HL-60 (cell line): ENCODE results near the gene KMT2C.
"Not testable (repeated sequence)": the region's sequence is repeated elsewhere in the genome, so short reads cannot be mapped to it uniquely, and the experiment has no call there.

ENCODE experiments used
- DNase-seq, 2 experiments: peaks; one replicate each; pipeline ENCODE4 v3.0.0-alpha.2; 2010 to 2020; ENCODE audit warnings: low read depth in 1 of 2, low spot score in 1 of 2
- H3K27ac ChIP-seq: fragments of 250-450 bp; sonication (Bioruptor Pico); replicated peaks from 2 replicates; pipeline ENCODE4 v1.5.1; 2020; ENCODE audit warnings: mild to moderate bottlenecking, moderate library complexity
- H3K27me3 ChIP-seq: fragments of 250-450 bp; sonication (Bioruptor Pico); 2 replicates; pipeline ENCODE4 v1.5.1; 2021; ENCODE audit warnings: mild to moderate bottlenecking, moderate library complexity; ENCODE audit not compliant: insufficient read depth, poor library complexity, severe bottlenecking
- H3K4me3 ChIP-seq: replicated peaks from 2 replicates; pipeline ENCODE4 v1.5.1; 2011; ENCODE audit warnings: mild to moderate bottlenecking, control low read depth, low read length; ENCODE audit not compliant: insufficient read depth
- GABPA ChIP-seq: IDR thresholded peaks from 2 replicates; pipeline ENCODE4 v1.6.1; 2012; ENCODE audit warnings: low read depth
- POLR2AphosphoS5 ChIP-seq: IDR thresholded peaks from 2 replicates; pipeline ENCODE4 v1.6.1; 2012; ENCODE audit warnings: low read depth
- SPI1 ChIP-seq: IDR thresholded peaks from 2 replicates; pipeline ENCODE4 v1.6.1; 2012; ENCODE audit warnings: low read depth, mild to moderate bottlenecking, borderline replicate concordance
- TF ChIP-seq, protein P1 (sequence below): IDR thresholded peaks from one replicate; pipeline ENCODE4 v1.5.1; 2011; ENCODE audit warnings: low read length, control low read depth, inconsistent platforms; ENCODE audit not compliant: insufficient read depth
- TF ChIP-seq, protein P2 (sequence below): IDR thresholded peaks from 2 replicates; pipeline ENCODE4 v1.6.1; 2012; ENCODE audit warnings: low read depth; ENCODE audit not compliant: insufficient replicate concordance

Gene KMT2C

DNA sequence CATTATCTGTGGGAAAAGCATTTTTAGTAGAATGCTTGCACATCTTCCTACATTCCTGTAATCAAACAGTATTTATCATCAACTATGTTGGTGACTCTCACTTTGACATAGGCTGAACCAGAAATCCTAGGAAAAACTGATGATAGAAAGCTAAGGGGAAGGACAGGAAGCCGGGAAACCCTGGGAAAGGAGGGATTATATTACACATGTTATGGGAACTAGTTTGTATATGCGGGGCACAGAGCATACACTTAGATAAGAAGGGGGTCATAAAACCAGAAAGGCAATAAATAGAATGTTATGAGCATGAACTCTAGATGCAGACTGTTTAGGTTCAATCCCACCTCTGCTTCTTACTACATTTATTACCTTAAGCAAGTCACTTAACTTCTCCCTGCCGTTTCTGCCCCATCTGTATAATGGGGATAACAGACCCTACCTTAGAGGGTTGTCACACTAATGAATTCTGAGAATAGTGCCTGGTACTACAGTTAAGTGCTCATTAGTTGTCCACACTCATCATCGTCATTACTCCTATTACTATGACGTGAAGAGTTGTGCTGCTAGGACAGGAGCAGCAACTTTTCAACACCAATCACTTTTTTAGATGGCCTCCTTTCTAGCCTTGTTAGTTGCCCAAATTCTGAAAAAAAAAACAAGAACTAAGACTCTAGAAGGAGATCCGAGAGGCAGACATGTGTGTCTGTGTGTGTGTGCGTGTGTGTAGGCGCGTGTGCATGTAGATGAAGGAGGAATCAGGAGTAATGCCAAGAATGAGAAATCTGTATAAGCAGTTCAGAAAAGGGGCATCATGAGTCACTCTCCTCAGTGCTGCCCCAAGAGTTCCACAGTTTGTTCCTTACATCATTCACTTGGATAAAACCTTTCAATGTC, 52.2 kb downstream of the KMT2C start:
- H3K27me3 ChIP-seq: no peaks in the 10 kb centered on the region
- DNase-seq: no peak
- TF ChIP-seq POLR2AphosphoS5 (no peak), SPI1 (no peak), GABPA (no peak)
- TF ChIP-seq, protein P1, sequence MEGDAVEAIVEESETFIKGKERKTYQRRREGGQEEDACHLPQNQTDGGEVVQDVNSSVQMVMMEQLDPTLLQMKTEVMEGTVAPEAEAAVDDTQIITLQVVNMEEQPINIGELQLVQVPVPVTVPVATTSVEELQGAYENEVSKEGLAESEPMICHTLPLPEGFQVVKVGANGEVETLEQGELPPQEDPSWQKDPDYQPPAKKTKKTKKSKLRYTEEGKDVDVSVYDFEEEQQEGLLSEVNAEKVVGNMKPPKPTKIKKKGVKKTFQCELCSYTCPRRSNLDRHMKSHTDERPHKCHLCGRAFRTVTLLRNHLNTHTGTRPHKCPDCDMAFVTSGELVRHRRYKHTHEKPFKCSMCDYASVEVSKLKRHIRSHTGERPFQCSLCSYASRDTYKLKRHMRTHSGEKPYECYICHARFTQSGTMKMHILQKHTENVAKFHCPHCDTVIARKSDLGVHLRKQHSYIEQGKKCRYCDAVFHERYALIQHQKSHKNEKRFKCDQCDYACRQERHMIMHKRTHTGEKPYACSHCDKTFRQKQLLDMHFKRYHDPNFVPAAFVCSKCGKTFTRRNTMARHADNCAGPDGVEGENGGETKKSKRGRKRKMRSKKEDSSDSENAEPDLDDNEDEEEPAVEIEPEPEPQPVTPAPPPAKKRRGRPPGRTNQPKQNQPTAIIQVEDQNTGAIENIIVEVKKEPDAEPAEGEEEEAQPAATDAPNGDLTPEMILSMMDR: no peak
- TF ChIP-seq, protein P2, sequence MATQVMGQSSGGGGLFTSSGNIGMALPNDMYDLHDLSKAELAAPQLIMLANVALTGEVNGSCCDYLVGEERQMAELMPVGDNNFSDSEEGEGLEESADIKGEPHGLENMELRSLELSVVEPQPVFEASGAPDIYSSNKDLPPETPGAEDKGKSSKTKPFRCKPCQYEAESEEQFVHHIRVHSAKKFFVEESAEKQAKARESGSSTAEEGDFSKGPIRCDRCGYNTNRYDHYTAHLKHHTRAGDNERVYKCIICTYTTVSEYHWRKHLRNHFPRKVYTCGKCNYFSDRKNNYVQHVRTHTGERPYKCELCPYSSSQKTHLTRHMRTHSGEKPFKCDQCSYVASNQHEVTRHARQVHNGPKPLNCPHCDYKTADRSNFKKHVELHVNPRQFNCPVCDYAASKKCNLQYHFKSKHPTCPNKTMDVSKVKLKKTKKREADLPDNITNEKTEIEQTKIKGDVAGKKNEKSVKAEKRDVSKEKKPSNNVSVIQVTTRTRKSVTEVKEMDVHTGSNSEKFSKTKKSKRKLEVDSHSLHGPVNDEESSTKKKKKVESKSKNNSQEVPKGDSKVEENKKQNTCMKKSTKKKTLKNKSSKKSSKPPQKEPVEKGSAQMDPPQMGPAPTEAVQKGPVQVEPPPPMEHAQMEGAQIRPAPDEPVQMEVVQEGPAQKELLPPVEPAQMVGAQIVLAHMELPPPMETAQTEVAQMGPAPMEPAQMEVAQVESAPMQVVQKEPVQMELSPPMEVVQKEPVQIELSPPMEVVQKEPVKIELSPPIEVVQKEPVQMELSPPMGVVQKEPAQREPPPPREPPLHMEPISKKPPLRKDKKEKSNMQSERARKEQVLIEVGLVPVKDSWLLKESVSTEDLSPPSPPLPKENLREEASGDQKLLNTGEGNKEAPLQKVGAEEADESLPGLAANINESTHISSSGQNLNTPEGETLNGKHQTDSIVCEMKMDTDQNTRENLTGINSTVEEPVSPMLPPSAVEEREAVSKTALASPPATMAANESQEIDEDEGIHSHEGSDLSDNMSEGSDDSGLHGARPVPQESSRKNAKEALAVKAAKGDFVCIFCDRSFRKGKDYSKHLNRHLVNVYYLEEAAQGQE: no peak
- H3K4me3 ChIP-seq: no peak overlapping the region
- H3K27ac ChIP-seq: no peak overlapping the region

DNA sequence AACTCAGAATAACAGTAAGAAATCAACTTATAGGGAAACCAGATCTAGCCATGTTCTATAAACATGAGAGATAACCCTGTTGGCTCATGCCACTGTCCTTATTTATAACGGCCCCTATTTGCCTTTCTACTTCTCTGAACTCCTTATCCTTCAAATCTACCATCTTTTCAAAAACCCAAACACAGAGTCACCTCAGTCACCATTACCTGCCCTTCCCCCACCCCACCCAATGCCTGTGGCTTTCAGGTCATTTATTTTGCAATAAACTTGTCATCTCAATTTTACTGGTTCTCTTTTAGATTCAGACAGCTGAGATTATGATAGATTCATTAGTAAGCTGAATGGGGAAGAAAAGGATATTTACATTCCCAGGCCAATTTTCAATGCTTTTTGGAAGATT, 53.6 kb downstream of the KMT2C start:
- H3K4me3 ChIP-seq: no peak overlapping the region
- TF ChIP-seq GABPA (no peak), POLR2AphosphoS5 (no peak), SPI1 (no peak)
- TF ChIP-seq, protein P2: no peak
- TF ChIP-seq, protein P1: no peak
- DNase-seq: no peak
- H3K27ac ChIP-seq: no peak overlapping the region
- no peaks in the 10 kb centered on the region for H3K27me3 ChIP-seq

DNA sequence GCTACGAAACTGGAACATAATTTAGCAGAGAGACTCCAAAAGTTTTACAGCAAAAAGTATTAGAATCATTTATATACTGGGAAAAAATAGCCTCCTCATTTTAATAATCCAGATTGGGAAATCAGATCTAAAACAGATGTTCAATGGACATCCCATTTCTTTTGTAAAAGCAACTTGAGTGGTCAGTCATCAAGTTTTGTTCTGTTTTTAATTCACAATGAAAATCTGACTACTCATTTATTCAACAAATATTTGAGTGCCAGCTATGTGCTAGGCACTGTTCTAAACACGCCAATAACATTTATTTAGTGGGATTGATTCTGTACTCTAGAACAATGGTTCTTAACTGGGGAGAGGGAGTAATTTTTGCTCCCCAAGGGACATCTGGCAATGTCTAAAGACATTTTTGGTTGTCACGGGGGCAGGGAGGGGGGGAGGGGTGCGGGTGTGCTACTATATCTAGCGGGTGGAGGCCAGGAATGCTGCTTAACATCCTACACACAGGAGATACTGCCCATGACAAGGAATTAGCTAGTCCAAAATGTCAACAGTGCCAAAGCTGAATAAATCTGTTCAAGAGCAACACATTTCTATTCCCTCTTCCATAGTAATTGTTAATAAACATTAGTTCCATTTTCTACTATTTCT, 54.7 kb downstream of the KMT2C start:
- H3K27ac ChIP-seq, H3K4me3 ChIP-seq, H3K27me3 ChIP-seq, DNase-seq: not testable (repeated sequence)

DNA sequence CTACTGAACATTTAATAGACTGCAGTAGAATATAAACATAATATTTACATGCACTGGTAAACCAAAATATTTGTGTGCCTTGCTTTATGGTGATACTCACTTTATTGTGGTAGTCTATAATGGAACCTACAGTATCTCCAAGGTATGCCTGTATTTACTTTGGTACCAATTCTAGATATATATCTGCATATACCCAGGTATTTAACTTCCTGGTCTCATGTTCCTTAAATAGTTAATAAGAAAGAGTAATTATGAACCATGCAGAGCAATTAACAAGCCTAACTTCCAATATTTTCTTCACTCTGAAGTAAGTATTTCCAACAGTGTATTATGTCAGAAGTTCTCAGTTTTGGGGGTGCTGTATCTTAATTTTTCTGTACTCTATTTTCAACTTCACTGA, 57.3 kb downstream of the KMT2C start:
- not testable (repeated sequence) for H3K27me3 ChIP-seq, H3K4me3 ChIP-seq, H3K27ac ChIP-seq, DNase-seq

DNA sequence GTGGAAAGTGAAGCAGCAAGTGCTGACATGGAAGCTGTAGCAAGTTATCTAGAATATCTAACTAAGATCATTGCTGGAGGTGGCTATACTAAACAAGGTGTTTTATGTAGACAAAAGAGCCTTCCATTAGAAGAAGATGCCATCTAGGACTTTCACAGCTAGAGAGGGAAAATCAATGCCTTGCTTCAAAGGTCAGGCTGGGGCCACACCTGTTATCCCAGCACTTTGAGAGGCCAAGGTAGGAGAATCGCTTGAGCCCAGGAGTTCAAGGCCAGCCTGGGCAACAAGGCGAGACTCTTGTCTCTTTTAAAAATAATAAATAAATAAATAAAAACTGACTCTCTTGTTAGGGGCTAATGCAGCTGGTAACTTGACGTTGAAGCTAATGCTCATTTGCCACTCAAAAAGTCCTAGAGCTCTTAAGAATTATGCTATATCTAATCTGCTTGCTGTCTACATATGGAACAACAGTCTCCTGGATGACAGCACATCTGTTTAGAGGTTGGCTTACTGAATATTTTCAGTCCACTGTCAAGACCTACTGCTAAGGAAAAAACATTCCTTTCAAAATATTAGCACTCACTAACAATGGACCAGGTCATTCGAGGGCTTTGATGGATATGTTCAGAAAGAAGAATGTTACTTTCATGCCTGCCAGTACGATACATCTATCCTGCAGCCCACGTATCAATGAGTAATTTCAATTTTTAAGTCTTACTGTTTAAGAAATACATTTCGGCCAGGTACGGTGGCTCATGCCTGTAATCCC, 58.9 kb downstream of the KMT2C start:
- H3K4me3 ChIP-seq, H3K27me3 ChIP-seq, H3K27ac ChIP-seq, DNase-seq: not testable (repeated sequence)
